ENCODE data around the gene USP9X. TPM values are rescaled to one million over a fixed set of nuclear protein-coding genes. Genes with fewer than 3 reads are reported as not detected.
"Not testable (repeated sequence)": the region's sequence is repeated elsewhere in the genome, so short reads cannot be mapped to it uniquely, and the experiment has no call there.

Gene USP9X
- total RNA-seq, 1 donor from 2014 or later: 147 TPM

DNA sequence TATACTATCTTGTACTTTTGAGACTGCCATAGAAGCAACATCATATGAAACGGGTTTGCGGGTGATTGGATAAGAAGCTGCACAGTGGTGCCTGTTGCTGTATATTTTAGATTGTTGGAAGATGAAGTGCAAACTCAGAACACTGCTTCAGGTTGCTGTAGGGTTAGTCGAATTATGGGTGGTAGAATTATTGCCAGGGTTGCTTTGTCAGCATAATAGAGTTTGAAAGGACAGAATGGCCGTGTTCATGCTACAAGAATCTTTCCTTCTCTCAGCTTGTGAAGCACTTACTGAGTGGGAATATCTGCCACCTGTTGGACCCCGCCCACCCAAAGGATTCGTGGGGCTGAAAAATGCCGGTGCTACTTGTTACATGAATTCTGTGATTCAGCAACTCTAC is 115.5 kb downstream of the USP9X start:
- peaks cover 3 to 55% (median 8%) of the 10 kb centered on the region in 3 donors for H3K36me3 ChIP-seq (ENCODE audit: control insufficient read depth in 3 of 3, insufficient read depth in 3 of 3, low read length in 3 of 3)
- H3K4me1 ChIP-seq (ENCODE audit: control insufficient read depth in 3 of 3, insufficient read depth in 3 of 3, low read length in 3 of 3): no peaks in the 10 kb centered on the region
- H3K9ac ChIP-seq (ENCODE audit: low read depth in 1 of 3, low read length in 3 of 3): no peak overlapping the region
- H3K4me3 ChIP-seq (ENCODE audit: low read length in 3 of 3): no peak overlapping the region
- no peak overlapping the region for H3K27ac ChIP-seq (ENCODE audit: low read depth, low read length)
- no peaks in the 10 kb centered on the region for H3K27me3 ChIP-seq (ENCODE audit: control insufficient read depth in 3 of 3, insufficient read depth in 3 of 3, low read length in 3 of 3)
- H3K9me3 ChIP-seq (ENCODE audit: control insufficient read depth in 3 of 3, low read length in 3 of 3): no peaks in the 10 kb centered on the region

- H3K9me3 ChIP-seq (ENCODE audit: control insufficient read depth in 3 of 3, low read length in 3 of 3): peaks cover 0 to 6% (median 3%) of the 10 kb centered on the region in 3 donors
- H3K27me3 ChIP-seq (ENCODE audit: control insufficient read depth in 3 of 3, insufficient read depth in 3 of 3, low read length in 3 of 3): no peaks in the 10 kb centered on the region
- peaks cover 6 to 56% (median 10%) of the 10 kb centered on the region in 3 donors for H3K36me3 ChIP-seq (ENCODE audit: control insufficient read depth in 3 of 3, insufficient read depth in 3 of 3, low read length in 3 of 3)
- no peak overlapping the region for H3K9ac ChIP-seq (ENCODE audit: low read depth in 1 of 3, low read length in 3 of 3)
- no peaks in the 10 kb centered on the region for H3K4me1 ChIP-seq (ENCODE audit: control insufficient read depth in 3 of 3, insufficient read depth in 3 of 3, low read length in 3 of 3)
- no peak overlapping the region for H3K27ac ChIP-seq (ENCODE audit: low read depth, low read length)
- H3K4me3 ChIP-seq (ENCODE audit: low read length in 3 of 3): no peak overlapping the region
These were observed 124.6 kb downstream of the USP9X start for GRCh38 chrX:41209853-41210252.

GRCh38 chrX:41224605-41225004 is 139.4 kb downstream of the USP9X start:
- H3K36me3 ChIP-seq (ENCODE audit: control insufficient read depth in 3 of 3, insufficient read depth in 3 of 3, low read length in 3 of 3): peaks cover 3 to 50% (median 18%) of the 10 kb centered on the region in 3 donors
- H3K9ac ChIP-seq (ENCODE audit: low read depth in 1 of 3, low read length in 3 of 3): no peak overlapping the region
- no peaks in the 10 kb centered on the region for H3K9me3 ChIP-seq (ENCODE audit: control insufficient read depth in 3 of 3, low read length in 3 of 3)
- H3K27ac ChIP-seq (ENCODE audit: low read depth, low read length): no peak overlapping the region
- H3K27me3 ChIP-seq (ENCODE audit: control insufficient read depth in 3 of 3, insufficient read depth in 3 of 3, low read length in 3 of 3): no peaks in the 10 kb centered on the region
- H3K4me3 ChIP-seq (ENCODE audit: low read length in 3 of 3): no peak overlapping the region
- H3K4me1 ChIP-seq (ENCODE audit: control insufficient read depth in 3 of 3, insufficient read depth in 3 of 3, low read length in 3 of 3): no peaks in the 10 kb centered on the region

GRCh38 chrX:41233988-41234387 is 148.7 kb downstream of the USP9X start:
- H3K4me1 ChIP-seq (ENCODE audit: control insufficient read depth in 3 of 3, insufficient read depth in 3 of 3, low read length in 3 of 3): no peaks in the 10 kb centered on the region
- no peaks in the 10 kb centered on the region for H3K27me3 ChIP-seq (ENCODE audit: control insufficient read depth in 3 of 3, insufficient read depth in 3 of 3, low read length in 3 of 3)
- H3K36me3 ChIP-seq (ENCODE audit: control insufficient read depth in 3 of 3, insufficient read depth in 3 of 3, low read length in 3 of 3): peaks cover 3 to 25% (median 17%) of the 10 kb centered on the region in 3 donors
- no peak overlapping the region for H3K27ac ChIP-seq (ENCODE audit: low read depth, low read length)
- H3K9ac ChIP-seq (ENCODE audit: low read depth in 1 of 3, low read length in 3 of 3): no peak overlapping the region
- no peak overlapping the region for H3K4me3 ChIP-seq (ENCODE audit: low read length in 3 of 3)
- H3K9me3 ChIP-seq (ENCODE audit: control insufficient read depth in 3 of 3, low read length in 3 of 3): no peaks in the 10 kb centered on the region

DNA sequence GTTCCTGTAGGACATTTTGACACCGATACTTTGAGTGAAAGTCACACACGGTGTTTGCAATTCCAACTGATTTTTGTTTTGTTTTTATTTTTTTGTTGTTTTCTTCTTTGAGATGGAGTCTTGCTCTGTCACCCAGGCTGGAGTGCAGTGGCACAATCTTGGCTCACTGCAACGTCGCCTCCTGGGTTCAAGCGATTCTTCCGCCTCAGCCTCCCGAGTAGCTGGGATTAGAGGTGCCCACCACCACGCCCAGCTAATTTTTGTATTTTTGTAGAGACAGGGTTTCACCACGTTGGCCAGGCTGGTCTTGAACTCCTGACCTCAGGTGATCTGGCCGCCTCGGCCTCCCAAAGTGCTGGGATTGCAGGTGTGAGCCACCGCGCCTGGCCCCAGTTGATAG is 149.2 kb downstream of the USP9X start:
- H3K27me3 ChIP-seq (ENCODE audit: control insufficient read depth in 3 of 3, insufficient read depth in 3 of 3, low read length in 3 of 3); H3K27ac ChIP-seq (ENCODE audit: low read depth, low read length); H3K9me3 ChIP-seq (ENCODE audit: control insufficient read depth in 3 of 3, low read length in 3 of 3); H3K4me3 ChIP-seq (ENCODE audit: low read length in 3 of 3); H3K9ac ChIP-seq (ENCODE audit: low read depth in 1 of 3, low read length in 3 of 3); H3K4me1 ChIP-seq (ENCODE audit: control insufficient read depth in 3 of 3, insufficient read depth in 3 of 3, low read length in 3 of 3): not testable (repeated sequence)
- H3K36me3 ChIP-seq (ENCODE audit: control insufficient read depth in 3 of 3, insufficient read depth in 3 of 3, low read length in 3 of 3): peaks cover 3 to 23% (median 14%) of the 10 kb centered on the region in 3 donors

DNA sequence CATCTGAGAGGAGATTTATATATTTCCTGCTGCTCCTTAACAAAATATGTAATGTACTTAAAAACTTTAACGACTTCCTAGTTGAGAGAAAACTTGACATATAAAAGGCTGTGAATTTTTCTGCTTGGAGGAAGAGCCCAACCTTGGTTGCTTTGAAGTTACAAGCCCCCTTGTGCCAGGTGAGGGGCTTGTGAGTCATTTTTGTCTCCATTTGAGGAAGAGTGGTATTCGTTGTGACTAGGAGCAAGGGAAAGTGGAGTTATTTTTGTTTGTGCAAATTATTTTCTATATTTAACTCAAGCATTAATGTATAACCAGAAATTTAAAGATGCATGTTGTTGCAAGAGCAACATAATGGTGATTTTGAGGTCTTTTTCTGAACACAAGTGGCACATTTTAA is 149.7 kb downstream of the USP9X start:
- no peaks in the 10 kb centered on the region for H3K27me3 ChIP-seq (ENCODE audit: control insufficient read depth in 3 of 3, insufficient read depth in 3 of 3, low read length in 3 of 3)
- no peaks in the 10 kb centered on the region for H3K9me3 ChIP-seq (ENCODE audit: control insufficient read depth in 3 of 3, low read length in 3 of 3)
- H3K27ac ChIP-seq (ENCODE audit: low read depth, low read length): no peak overlapping the region
- no peak overlapping the region for H3K9ac ChIP-seq (ENCODE audit: low read depth in 1 of 3, low read length in 3 of 3)
- peaks cover 3 to 20% (median 13%) of the 10 kb centered on the region in 3 donors for H3K36me3 ChIP-seq (ENCODE audit: control insufficient read depth in 3 of 3, insufficient read depth in 3 of 3, low read length in 3 of 3)
- H3K4me1 ChIP-seq (ENCODE audit: control insufficient read depth in 3 of 3, insufficient read depth in 3 of 3, low read length in 3 of 3): no peaks in the 10 kb centered on the region
- H3K4me3 ChIP-seq (ENCODE audit: low read length in 3 of 3): no peak overlapping the region

DNA sequence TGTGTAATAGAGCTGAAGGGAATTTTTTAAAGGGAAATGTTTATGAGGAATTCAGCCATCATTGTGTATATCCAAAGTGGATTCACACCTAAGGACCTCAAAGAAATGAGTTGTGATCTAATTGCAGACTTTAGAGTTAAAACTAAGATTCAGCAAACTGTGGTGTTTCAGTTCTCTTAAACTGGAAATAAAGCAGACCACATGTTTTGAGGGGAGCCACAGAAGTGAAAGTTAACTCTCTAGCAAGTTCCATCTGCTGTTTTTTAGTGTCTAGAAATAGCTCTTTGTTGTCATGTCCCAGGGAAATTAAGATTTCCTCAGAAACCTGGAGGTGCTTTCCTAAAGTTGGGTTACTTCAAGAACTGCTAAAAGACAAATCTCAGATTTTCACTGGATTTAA is 151.4 kb downstream of the USP9X start:
- peaks cover 0 to 9% (median 5%) of the 10 kb centered on the region in 3 donors for H3K36me3 ChIP-seq (ENCODE audit: control insufficient read depth in 3 of 3, insufficient read depth in 3 of 3, low read length in 3 of 3)
- no peak overlapping the region for H3K4me3 ChIP-seq (ENCODE audit: low read length in 3 of 3)
- no peaks in the 10 kb centered on the region for H3K4me1 ChIP-seq (ENCODE audit: control insufficient read depth in 3 of 3, insufficient read depth in 3 of 3, low read length in 3 of 3)
- no peaks in the 10 kb centered on the region for H3K9me3 ChIP-seq (ENCODE audit: control insufficient read depth in 3 of 3, low read length in 3 of 3)
- H3K9ac ChIP-seq (ENCODE audit: low read depth in 1 of 3, low read length in 3 of 3): no peak overlapping the region
- H3K27me3 ChIP-seq (ENCODE audit: control insufficient read depth in 3 of 3, insufficient read depth in 3 of 3, low read length in 3 of 3): no peaks in the 10 kb centered on the region
- no peak overlapping the region for H3K27ac ChIP-seq (ENCODE audit: low read depth, low read length)

GRCh38 chrX:41240509-41240908 is 155.3 kb downstream of the USP9X start:
- no peaks in the 10 kb centered on the region for H3K4me1 ChIP-seq (ENCODE audit: control insufficient read depth in 3 of 3, insufficient read depth in 3 of 3, low read length in 3 of 3)
- H3K9me3 ChIP-seq (ENCODE audit: control insufficient read depth in 3 of 3, low read length in 3 of 3): no peaks in the 10 kb centered on the region
- H3K4me3 ChIP-seq (ENCODE audit: low read length in 3 of 3): no peak overlapping the region
- no peaks in the 10 kb centered on the region for H3K36me3 ChIP-seq (ENCODE audit: control insufficient read depth in 3 of 3, insufficient read depth in 3 of 3, low read length in 3 of 3)
- H3K9ac ChIP-seq (ENCODE audit: low read depth in 1 of 3, low read length in 3 of 3): no peak overlapping the region
- H3K27ac ChIP-seq (ENCODE audit: low read depth, low read length): no peak overlapping the region
- H3K27me3 ChIP-seq (ENCODE audit: control insufficient read depth in 3 of 3, insufficient read depth in 3 of 3, low read length in 3 of 3): no peaks in the 10 kb centered on the region

- no peaks in the 10 kb centered on the region for H3K9me3 ChIP-seq (ENCODE audit: control insufficient read depth in 3 of 3, low read length in 3 of 3)
- no peaks in the 10 kb centered on the region for H3K36me3 ChIP-seq (ENCODE audit: control insufficient read depth in 3 of 3, insufficient read depth in 3 of 3, low read length in 3 of 3)
- no peak overlapping the region for H3K4me3 ChIP-seq (ENCODE audit: low read length in 3 of 3)
- H3K27ac ChIP-seq (ENCODE audit: low read depth, low read length): no peak overlapping the region
- no peaks in the 10 kb centered on the region for H3K4me1 ChIP-seq (ENCODE audit: control insufficient read depth in 3 of 3, insufficient read depth in 3 of 3, low read length in 3 of 3)
- no peaks in the 10 kb centered on the region for H3K27me3 ChIP-seq (ENCODE audit: control insufficient read depth in 3 of 3, insufficient read depth in 3 of 3, low read length in 3 of 3)
- no peak overlapping the region for H3K9ac ChIP-seq (ENCODE audit: low read depth in 1 of 3, low read length in 3 of 3)
These were observed 156.7 kb downstream of the USP9X start for GRCh38 chrX:41241962-41242361.

- Histone ChIP-seq H3K9ac (ENCODE audit: low read depth in 1 of 3, low read length in 3 of 3) (no peak overlapping the region), H3K36me3 (ENCODE audit: control insufficient read depth in 3 of 3, insufficient read depth in 3 of 3, low read length in 3 of 3) (no peaks in the 10 kb centered on the region), H3K4me1 (ENCODE audit: control insufficient read depth in 3 of 3, insufficient read depth in 3 of 3, low read length in 3 of 3) (no peaks in the 10 kb centered on the region), H3K4me3 (ENCODE audit: low read length in 3 of 3) (no peak overlapping the region), H3K9me3 (ENCODE audit: control insufficient read depth in 3 of 3, low read length in 3 of 3) (no peaks in the 10 kb centered on the region), H3K27me3 (ENCODE audit: control insufficient read depth in 3 of 3, insufficient read depth in 3 of 3, low read length in 3 of 3) (no peaks in the 10 kb centered on the region), H3K27ac (ENCODE audit: low read depth, low read length) (no peak overlapping the region)
These were observed 160.4 kb downstream of the USP9X start for GRCh38 chrX:41245641-41246040.

DNA sequence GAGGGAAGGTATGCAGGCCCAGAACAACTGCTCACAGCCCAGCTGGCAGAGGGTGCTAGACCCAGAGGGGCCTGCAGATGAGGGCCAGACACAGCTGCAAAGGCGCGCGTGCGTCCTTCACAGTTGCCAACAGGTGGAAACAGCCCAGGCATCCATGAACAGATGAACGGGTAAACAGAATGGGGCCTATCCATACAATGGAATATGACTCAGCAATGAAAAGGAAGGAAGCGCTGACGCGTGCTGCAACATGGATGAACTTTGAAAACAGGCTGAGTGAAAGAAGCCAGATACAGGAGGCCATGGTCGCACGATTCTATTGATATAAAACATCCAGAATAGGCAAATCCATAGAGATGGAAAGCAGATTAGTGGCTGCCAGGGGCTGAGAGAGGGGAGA is 165.6 kb downstream of the USP9X start:
- Histone ChIP-seq H3K27ac (ENCODE audit: low read depth, low read length) (no peak overlapping the region), H3K4me3 (ENCODE audit: low read length in 3 of 3) (no peak overlapping the region), H3K9ac (ENCODE audit: low read depth in 1 of 3, low read length in 3 of 3) (no peak overlapping the region), H3K4me1 (ENCODE audit: control insufficient read depth in 3 of 3, insufficient read depth in 3 of 3, low read length in 3 of 3) (peaks cover 0 to 4% (median 3%) of the 10 kb centered on the region in 3 donors), H3K9me3 (ENCODE audit: control insufficient read depth in 3 of 3, low read length in 3 of 3) (no peaks in the 10 kb centered on the region), H3K36me3 (ENCODE audit: control insufficient read depth in 3 of 3, insufficient read depth in 3 of 3, low read length in 3 of 3) (no peaks in the 10 kb centered on the region), H3K27me3 (ENCODE audit: control insufficient read depth in 3 of 3, insufficient read depth in 3 of 3, low read length in 3 of 3) (peaks cover 0 to 10% (median 0%) of the 10 kb centered on the region in 3 donors)

Measured in skeletal muscle tissue (tissue), 4 donors.